GM12878 (cell line): ENCODE measurements around the gene PPP2R2B. TPM values are rescaled to one million over a fixed set of nuclear protein-coding genes. Genes with fewer than 3 reads are reported as not detected.

Experiments used
- ATAC-seq: fragments of 200-7000 bp; cut with Tn5 transposase; 3 replicates; pipeline ENCODE4 v1.9.1; 2020; ENCODE audit warnings: mild to moderate bottlenecking, moderate library complexity
- BruUV-seq: library from RNA; stranded (reverse); fragments of 400-500 nt; replicated peaks from 2 replicates; lab custom pipeline; 2021; lab: Mats Ljungman, UMichigan
- CTCF ChIA-PET: fragments of 300-600 bp; sonication (Branson Sonifier 250); formaldehyde crosslinking; extraction: SDS; loops from one replicate; lab custom pipeline; 2021; ENCODE audit warnings: inconsistent platforms; lab: Yijun Ruan, JAX
- POLR2A ChIA-PET: fragments of 350-600 bp; formaldehyde crosslinking; extraction: SDS; loops from one replicate; lab custom pipeline; 2021; ENCODE audit warnings: inconsistent platforms; lab: Charles Lee
- RAD21 ChIA-PET: fragments of 300-600 bp; sonication (Branson Sonifier 250); formaldehyde crosslinking; loops from one replicate; lab custom pipeline; 2023; ENCODE audit warnings: antibody characterized with exemption; ENCODE audit not compliant: unreplicated experiment; lab: Charles Lee
- SMC1A ChIA-PET: fragments of 300-600 bp; sonication (Branson Sonifier 250); formaldehyde crosslinking; loops from one replicate; lab custom pipeline; 2023; ENCODE audit not compliant: unreplicated experiment, uncharacterized antibody; lab: Charles Lee
- DNase-seq: peaks from one replicate; pipeline ENCODE4 v3.0.0-alpha.2; 2011; ENCODE audit warnings: low read depth, low spot score
- FAIRE-seq: peaks from 3 replicates; lab custom pipeline; 2011; peaks lifted over from hg19 to GRCh38; lab: Jason Lieb, UNC
- H2AFZ ChIP-seq: 2 replicates; pipeline ENCODE4 v1.6.0; 2011; ENCODE audit warnings: low read depth, low read length, control low read depth; ENCODE audit not compliant: control insufficient read depth
- H3K27ac ChIP-seq: 2 replicates; pipeline ENCODE4 v1.5.1; 2011; ENCODE audit warnings: control low read depth; ENCODE audit not compliant: control insufficient read depth, insufficient read depth
- H3K27me3 ChIP-seq, 2 experiments: replicated peaks in 1 of 2; 2 replicates each; pipeline versions ENCODE4 v1.6.0 to v1.6.1; 2011; ENCODE audit warnings: low read length in 1 of 2; ENCODE audit not compliant: control insufficient read depth in 2 of 2, insufficient read depth in 2 of 2
- H3K36me3 ChIP-seq, 2 experiments: 2 replicates each; pipeline ENCODE4 v1.5.1; 2011; ENCODE audit warnings: low read length in 1 of 2; ENCODE audit not compliant: control insufficient read depth in 2 of 2, insufficient read depth in 2 of 2
- H3K4me1 ChIP-seq: 2 replicates; pipeline ENCODE4 v1.6.1; 2011; ENCODE audit warnings: mild to moderate bottlenecking, low read length, moderate library complexity, mixed read lengths; ENCODE audit not compliant: control insufficient read depth, insufficient read depth
- H3K4me2 ChIP-seq: 2 replicates; pipeline ENCODE4 v1.6.0; 2011; ENCODE audit warnings: control low read depth; ENCODE audit not compliant: control insufficient read depth, insufficient read depth
- H3K4me3 ChIP-seq: fragments of 200-600 bp; sonication (generic); 2 replicates; pipeline ENCODE4 v1.5.1; 2016
- H3K79me2 ChIP-seq: 2 replicates; pipeline ENCODE4 v1.6.0; 2011; ENCODE audit warnings: low read length; ENCODE audit not compliant: control insufficient read depth, insufficient read depth
- H3K9ac ChIP-seq: 2 replicates; pipeline ENCODE4 v1.8.0; 2011; ENCODE audit warnings: low read length, control low read depth, mixed read lengths; ENCODE audit not compliant: control insufficient read depth, insufficient read depth
- H3K9me3 ChIP-seq: replicated peaks from 3 replicates; pipeline ENCODE4 v1.5.1; 2011; ENCODE audit warnings: mild to moderate bottlenecking, low read length; ENCODE audit not compliant: control insufficient read depth, insufficient read depth
- H4K20me1 ChIP-seq: 2 replicates; pipeline ENCODE4 v1.6.0; 2011; ENCODE audit not compliant: control insufficient read depth, insufficient read depth
- ATF3 ChIP-seq: IDR thresholded peaks from 2 replicates; pipeline ENCODE4 v1.6.1; 2011; ENCODE audit warnings: low read depth, mild to moderate bottlenecking, low read length, moderate library complexity, borderline replicate concordance; ENCODE audit errors: extremely low read depth
- CUX1 ChIP-seq: IDR thresholded peaks from 2 replicates; pipeline ENCODE4 v1.6.1; 2012; ENCODE audit warnings: improper control_type of control experiment, low read depth, low read length; ENCODE audit not compliant: insufficient replicate concordance
- HDGF ChIP-seq: fragments of 450-650 bp; IDR thresholded peaks from 2 replicates; pipeline ENCODE4 v1.6.1; 2016; ENCODE audit warnings: antibody characterized with exemption
- LARP7 ChIP-seq: fragments of 450-650 bp; IDR thresholded peaks from 2 replicates; pipeline ENCODE4 v1.6.1; 2017; ENCODE audit warnings: mild to moderate bottlenecking
- MYB ChIP-seq: fragments of 150-350 bp; IDR thresholded peaks from 2 replicates; pipeline ENCODE4 v1.6.1; 2014; ENCODE audit warnings: mild to moderate bottlenecking, low read depth, low read length, borderline replicate concordance
- NRF1 ChIP-seq: conservative IDR thresholded peaks from 2 replicates; pipeline ENCODE4 v1.6.1; 2011; ENCODE audit warnings: mild to moderate bottlenecking, low read depth, low read length, improper control_type of control experiment
- PAX5 ChIP-seq: IDR thresholded peaks from 2 replicates; pipeline ENCODE4 v1.6.1; 2011; ENCODE audit warnings: low read depth, low read length, borderline replicate concordance
- RAD51 ChIP-seq: fragments of 450-650 bp; IDR thresholded peaks from 2 replicates; pipeline ENCODE4 v1.6.1; 2016; ENCODE audit warnings: moderate library complexity, mild to moderate bottlenecking, inconsistent platforms
- WGBS: methylation state at CpG from one replicate; pipeline ENCODE4 v1.1.6; 2016; ENCODE audit warnings: low lambda C conversion rate; ENCODE audit not compliant: insufficient replicate concordance, insufficient coverage; ENCODE audit errors: missing lambda C conversion rate; 5-methylcytosine and 5-hydroxymethylcytosine counted together
- in situ Hi-C: fragments of 300-500 bp; cut with MboI; formaldehyde crosslinking; loops from 9 replicates; pipeline ENCODE4 v1.14.3; 2018; ENCODE audit warnings: mixed read lengths
- intact Hi-C: fragments of 100-400 bp; cut with micrococcal nuclease; formaldehyde crosslinking; loops from one replicate; pipeline ENCODE4 v1.14.2; 2022; ENCODE audit not compliant: unreplicated experiment
- polyA plus RNA-seq, 11 experiments: library from polyadenylated mRNA; depleted of rRNA in 4 of 11; unstranded in 6 of 11; stranded (reverse) in 5 of 11; fragments of >200 nt; fragmentation: Nextera tagmentation in 4 of 11; fragmentation: Illumina TruSeq in 1 of 11; extraction: Ambion mirVana in 4 of 11; extraction: Trizol in 1 of 11; gene quantifications; 1 replicate in 1 of 11; 2 replicates in 10 of 11; pipeline versions ENCODE4 v1.2.1 to v1.2.3, GENCODE V29; 2011 to 2016; ENCODE audit warnings: inconsistent platforms in 2 of 11, missing spikeins in 2 of 11, low read depth in 1 of 11
- total RNA-seq, 4 experiments: library from RNA; depleted of rRNA in 3 of 4; stranded (reverse); fragments of >200 nt in 3 of 4; fragmentation: Illumina TruSeq in 1 of 4; extraction: Trizol in 1 of 4; gene quantifications; 2 replicates each; pipeline versions ENCODE4 v1.2.1 to v1.2.3, GENCODE V29; 2013 to 2021

The PPP2R2B gene
- total and polyA plus RNA-seq, 10 of the 15 experiments (the other 5 are each of a cell fraction or from before 2014, with no cell fraction given): not detected

- DNase-seq: no peak
- 12% methylated on average over 2 of the region's 2 CpGs for WGBS
- no peaks in the 10 kb centered on the region for H3K9me3 ChIP-seq
- ChIA-PET RAD21 (interaction anchor here (1.5 kb wide), 1 partner anchor 426 kb away, joined by 8 read pairs; no protein-coding TSS in a partner anchor), CTCF (interaction anchor here (0.6 to 6.4 kb wide), 5 partner anchors 8 to 648 kb away, joined by 3 to 80 read pairs (median 46); no protein-coding TSS in a partner anchor), POLR2A (interaction anchor here (0.7 kb wide), 1 partner anchor 146 kb away, joined by 3 read pairs; no protein-coding TSS in a partner anchor), SMC1A (interaction anchor here (0.6 kb wide), 1 partner anchor 1034 kb away, joined by 3 read pairs; no protein-coding TSS in a partner anchor)
- no peak overlapping the region for H3K4me3 ChIP-seq
- TF ChIP-seq MYB (no peak), PAX5 (no peak), NRF1 (no peak)
- in situ Hi-C loops (loop anchor here (5.0 kb wide), 2 partner anchors 427 to 647 kb away; no protein-coding TSS in a partner anchor), intact Hi-C loops (loop anchor here (5.0 kb wide), 2 partner anchors 82 to 122 kb away; no protein-coding TSS in a partner anchor)
- H4K20me1 ChIP-seq: no peaks in the 10 kb centered on the region
- H3K79me2 ChIP-seq: no peaks in the 10 kb centered on the region
- no peaks in the 10 kb centered on the region for H3K27me3 ChIP-seq
- no peaks in the 10 kb centered on the region for H3K4me1 ChIP-seq
- no peak for ATAC-seq
- no peak overlapping the region for H3K9ac ChIP-seq
- H3K27ac ChIP-seq: no peak overlapping the region
- no peaks in the 10 kb centered on the region for H3K36me3 ChIP-seq
- H2AFZ ChIP-seq: no peak overlapping the region
- no peak overlapping the region for H3K4me2 ChIP-seq
- FAIRE-seq: no peak
- no TSS peak for BruUV-seq
Measured at GRCh38 chr5:146540414-146540813, 338.1 kb downstream of the PPP2R2B start.

GRCh38 chr5:146539973-146540372 is 338.6 kb downstream of the PPP2R2B start:
- no peak overlapping the region for H3K9ac ChIP-seq
- H3K27ac ChIP-seq: no peak overlapping the region
- FAIRE-seq (no peak), ATAC-seq (no peak), DNase-seq (no peak)
- intact Hi-C loops (loop anchor here (5.0 kb wide), 2 partner anchors 82 to 122 kb away; no protein-coding TSS in a partner anchor), in situ Hi-C loops (loop anchor here (5.0 kb wide), 2 partner anchors 427 to 647 kb away; no protein-coding TSS in a partner anchor)
- H3K79me2 ChIP-seq: no peaks in the 10 kb centered on the region
- no peak overlapping the region for H3K4me3 ChIP-seq
- ChIA-PET SMC1A (interaction anchor here (0.6 kb wide), 1 partner anchor 1034 kb away, joined by 3 read pairs; no protein-coding TSS in a partner anchor), RAD21 (interaction anchor here (1.5 kb wide), 1 partner anchor 426 kb away, joined by 8 read pairs; no protein-coding TSS in a partner anchor), POLR2A (interaction anchor here (0.7 kb wide), 1 partner anchor 147 kb away, joined by 3 read pairs; no protein-coding TSS in a partner anchor), CTCF (interaction anchor here (0.6 to 6.4 kb wide), 4 partner anchors 8 to 649 kb away, joined by 3 to 80 read pairs (median 62); no protein-coding TSS in a partner anchor)
- no peaks in the 10 kb centered on the region for H3K9me3 ChIP-seq
- H3K4me1 ChIP-seq: no peaks in the 10 kb centered on the region
- no peak overlapping the region for H3K4me2 ChIP-seq
- H4K20me1 ChIP-seq: no peaks in the 10 kb centered on the region
- BruUV-seq: no TSS peak
- H2AFZ ChIP-seq: no peak overlapping the region
- H3K36me3 ChIP-seq: no peaks in the 10 kb centered on the region
- WGBS: 52% methylated on average over 4 of the region's 4 CpGs
- no peaks in the 10 kb centered on the region for H3K27me3 ChIP-seq
- TF ChIP-seq RAD51: no peak
- no peak for TF ChIP-seq HDGF
- TF ChIP-seq CUX1: no peak
- no peak for TF ChIP-seq ATF3
- no peak for TF ChIP-seq LARP7
